HEK293 (cell line): ENCODE measurements around the gene PALD1.
A peak's percentile ranks its signal among the peaks of the same experiment; 100 is the strongest.

Source experiments
- CTCF ChIA-PET: fragments of 350-600 bp; formaldehyde crosslinking; extraction: SDS; loops from one replicate; lab custom pipeline; 2021; ENCODE audit warnings: antibody characterized with exemption; lab: Yijun Ruan, JAX
- POLR2A ChIA-PET: fragments of 300-600 bp; formaldehyde crosslinking; extraction: SDS; loops from one replicate; lab custom pipeline; 2020; ENCODE audit warnings: antibody characterized with exemption, inconsistent platforms; lab: Yijun Ruan, JAX
- H3K27ac ChIP-seq: fragments of 200-500 bp; sonication (Bioruptor generic); 2 replicates; pipeline ENCODE4 v1.5.1; 2014; ENCODE audit warnings: low read depth, low read length, control low read depth, inconsistent platforms; ENCODE audit errors: extremely low read depth
- H3K36me3 ChIP-seq, 2 experiments: fragments of 200-500 bp in 1 of 2; sonication (Bioruptor generic) in 1 of 2; 1 replicate in 1 of 2; 2 replicates in 1 of 2; pipeline ENCODE4 v1.5.1; 2014 to 2017; ENCODE audit warnings: inconsistent platforms in 2 of 2, low read length in 2 of 2; ENCODE audit not compliant: control insufficient read depth in 2 of 2, insufficient read depth in 1 of 2
- H3K4me1 ChIP-seq: fragments of 200-500 bp; sonication (Bioruptor generic); 2 replicates; pipeline ENCODE4 v1.5.1; 2014; ENCODE audit warnings: mild to moderate bottlenecking, low read length, inconsistent platforms; ENCODE audit not compliant: control insufficient read depth, insufficient read depth
- H3K4me3 ChIP-seq: 2 replicates; pipeline ENCODE4 v1.5.1; 2011; ENCODE audit warnings: low read depth, mild to moderate bottlenecking, control low read depth, low read length, moderate library complexity
- H3K9me3 ChIP-seq: fragments of 200-500 bp; sonication (Bioruptor generic); 2 replicates; pipeline ENCODE4 v1.5.1; 2014; ENCODE audit warnings: low read depth, low read length, inconsistent platforms; ENCODE audit not compliant: control insufficient read depth, insufficient read depth
- BCL6B ChIP-seq: fragments of 450-650 bp; formaldehyde crosslinking; IDR thresholded peaks from 2 replicates; pipeline ENCODE4 v1.5.1; 2017; ENCODE audit warnings: missing biosample characterization, missing genetic modification characterization
- KLF10 ChIP-seq: fragments of 450-650 bp; IDR thresholded peaks from 2 replicates; pipeline ENCODE4 v1.5.1; 2018; ENCODE audit warnings: missing biosample characterization, mild to moderate bottlenecking, missing genetic modification characterization
- ZNF10 ChIP-seq: fragments of 450-650 bp; formaldehyde crosslinking; IDR thresholded peaks from 2 replicates; pipeline ENCODE4 v1.5.1; 2017; ENCODE audit warnings: missing biosample characterization, missing genetic modification characterization
- ZNF133 ChIP-seq: fragments of 450-650 bp; formaldehyde crosslinking; IDR thresholded peaks from 2 replicates; pipeline ENCODE4 v1.5.1; 2016; ENCODE audit warnings: missing biosample characterization, missing genetic modification characterization
- ZNF16 ChIP-seq: fragments of 450-650 bp; formaldehyde crosslinking; IDR thresholded peaks from 2 replicates; pipeline ENCODE4 v1.5.1; 2016; ENCODE audit warnings: low read depth, missing biosample characterization, missing genetic modification characterization
- ZNF175 ChIP-seq: fragments of 450-650 bp; formaldehyde crosslinking; IDR thresholded peaks from 2 replicates; pipeline ENCODE4 v1.5.1; 2016; ENCODE audit warnings: missing biosample characterization, missing genetic modification characterization
- ZNF214 ChIP-seq: fragments of 450-650 bp; formaldehyde crosslinking; IDR thresholded peaks from 2 replicates; pipeline ENCODE4 v1.5.1; 2017; ENCODE audit warnings: missing biosample characterization, mild to moderate bottlenecking, missing genetic modification characterization, borderline replicate concordance
- ZNF24 ChIP-seq: fragments of 450-650 bp; formaldehyde crosslinking; IDR thresholded peaks from 2 replicates; pipeline ENCODE4 v1.5.1; 2016; ENCODE audit warnings: missing biosample characterization, missing genetic modification characterization
- ZNF248 ChIP-seq: fragments of 450-650 bp; formaldehyde crosslinking; IDR thresholded peaks from 2 replicates; pipeline ENCODE4 v1.5.1; 2017; ENCODE audit warnings: missing biosample characterization, missing genetic modification characterization
- ZNF266 ChIP-seq: fragments of 450-650 bp; formaldehyde crosslinking; IDR thresholded peaks from 2 replicates; pipeline ENCODE4 v1.5.1; 2016; ENCODE audit warnings: missing biosample characterization, missing genetic modification characterization, low read depth
- ZNF37A ChIP-seq: fragments of 450-650 bp; IDR thresholded peaks from 2 replicates; pipeline ENCODE4 v1.5.1; 2018; ENCODE audit warnings: missing biosample characterization, missing genetic modification characterization
- ZNF501 ChIP-seq: fragments of 450-650 bp; formaldehyde crosslinking; IDR thresholded peaks from 2 replicates; pipeline ENCODE4 v1.5.1; 2016; ENCODE audit warnings: missing biosample characterization, missing genetic modification characterization
- ZNF510 ChIP-seq: fragments of 450-650 bp; formaldehyde crosslinking; IDR thresholded peaks from 2 replicates; pipeline ENCODE4 v1.5.1; 2018; ENCODE audit warnings: mild to moderate bottlenecking, missing genetic modification characterization, missing biosample characterization; ENCODE audit not compliant: insufficient replicate concordance
- ZNF571 ChIP-seq: fragments of 450-650 bp; formaldehyde crosslinking; IDR thresholded peaks from 2 replicates; pipeline ENCODE4 v1.5.0; 2017; ENCODE audit warnings: missing biosample characterization, missing genetic modification characterization
- ZNF621 ChIP-seq: fragments of 450-650 bp; formaldehyde crosslinking; IDR thresholded peaks from 2 replicates; pipeline ENCODE4 v1.5.1; 2017; ENCODE audit warnings: missing biosample characterization, missing genetic modification characterization
- ZNF670 ChIP-seq: fragments of 450-650 bp; formaldehyde crosslinking; IDR thresholded peaks from 2 replicates; pipeline ENCODE4 v1.5.1; 2016; ENCODE audit warnings: missing biosample characterization, missing genetic modification characterization, low read depth
- TF ChIP-seq, protein P1 (sequence below): fragments of 450-650 bp; formaldehyde crosslinking; IDR thresholded peaks from 2 replicates; pipeline ENCODE4 v1.5.1; 2016; ENCODE audit warnings: missing biosample characterization, missing genetic modification characterization
- TF ChIP-seq, protein P2 (sequence below): fragments of 450-650 bp; formaldehyde crosslinking; IDR thresholded peaks from 2 replicates; pipeline ENCODE4; 2016; ENCODE audit warnings: missing biosample characterization, missing genetic modification characterization

Gene PALD1

GRCh38 chr10:70586348-70586930, 107.9 kb downstream of the PALD1 start:
- no peaks in the 10 kb centered on the region for H3K9me3 ChIP-seq
- no peak overlapping the region for H3K27ac ChIP-seq
- peaks cover 11% of the 10 kb centered on the region for H3K4me1 ChIP-seq
- 0 out of 2 replicates have a peak, but pooled peaks have one; percentile 38 for TF ChIP-seq ZNF24 (tag by site-specific recombination)
- TF ChIP-seq ZNF133 (tag by site-specific recombination), result peak; percentile 61
- no peak for TF ChIP-seq ZNF175 (tag by site-specific recombination)
- ChIA-PET POLR2A (interaction anchor here (1.0 to 2.1 kb wide), 2 partner anchors 10 kb away, joined by 4 to 8 read pairs; no protein-coding TSS in a partner anchor), CTCF (interaction anchor here (0.6 to 1.8 kb wide), 5 partner anchors 8 to 471 kb away, joined by 3 to 8 read pairs (median 5); no protein-coding TSS in a partner anchor)
- H3K4me3 ChIP-seq, result no peak overlapping the region
- H3K36me3 ChIP-seq, result no peaks in the 10 kb centered on the region

- ChIA-PET POLR2A (interaction anchor here (1.0 kb wide), 1 partner anchor 11 kb away, joined by 4 read pairs; no protein-coding TSS in a partner anchor), CTCF (interaction anchor here (1.2 kb wide), 1 partner anchor 38 kb away, joined by 3 read pairs; no protein-coding TSS in a partner anchor)
- peaks cover 11% of the 10 kb centered on the region for H3K4me1 ChIP-seq
- no peak overlapping the region for H3K27ac ChIP-seq
- H3K9me3 ChIP-seq, result no peaks in the 10 kb centered on the region
- no peaks in the 10 kb centered on the region for H3K36me3 ChIP-seq
- H3K4me3 ChIP-seq, result no peak overlapping the region
- TF ChIP-seq, protein P1, sequence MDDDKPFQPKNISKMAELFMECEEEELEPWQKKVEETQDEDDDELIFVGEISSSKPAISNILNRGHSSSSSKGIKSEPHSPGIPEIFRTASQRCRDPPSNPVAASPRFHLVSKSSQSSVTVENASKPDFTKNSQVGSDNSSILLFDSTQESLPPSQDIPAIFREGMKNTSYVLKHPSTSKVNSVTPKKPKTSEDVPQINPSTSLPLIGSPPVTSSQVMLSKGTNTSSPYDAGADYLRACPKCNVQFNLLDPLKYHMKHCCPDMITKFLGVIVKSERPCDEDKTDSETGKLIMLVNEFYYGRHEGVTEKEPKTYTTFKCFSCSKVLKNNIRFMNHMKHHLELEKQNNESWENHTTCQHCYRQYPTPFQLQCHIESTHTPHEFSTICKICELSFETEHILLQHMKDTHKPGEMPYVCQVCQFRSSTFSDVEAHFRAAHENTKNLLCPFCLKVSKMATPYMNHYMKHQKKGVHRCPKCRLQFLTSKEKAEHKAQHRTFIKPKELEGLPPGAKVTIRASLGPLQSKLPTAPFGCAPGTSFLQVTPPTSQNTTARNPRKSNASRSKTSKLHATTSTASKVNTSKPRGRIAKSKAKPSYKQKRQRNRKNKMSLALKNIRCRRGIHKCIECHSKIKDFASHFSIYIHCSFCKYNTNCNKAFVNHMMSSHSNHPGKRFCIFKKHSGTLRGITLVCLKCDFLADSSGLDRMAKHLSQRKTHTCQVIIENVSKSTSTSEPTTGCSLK (tag by site-specific recombination), result no peak
- TF ChIP-seq ZNF214 (tag by site-specific recombination), result no peak
- no peak for TF ChIP-seq ZNF266 (tag by site-specific recombination)
- no peak for TF ChIP-seq ZNF248 (tag by site-specific recombination)
- no peak for TF ChIP-seq ZNF16 (tag by site-specific recombination)
- no peak for TF ChIP-seq ZNF670 (tag by site-specific recombination)
- no peak for TF ChIP-seq ZNF571 (tag by site-specific recombination)
- no peak for TF ChIP-seq BCL6B (tag by site-specific recombination)
- TF ChIP-seq ZNF621 (tag by site-specific recombination), result no peak
- no peak for TF ChIP-seq ZNF10 (tag by site-specific recombination)
- no peak for TF ChIP-seq ZNF37A (tag by site-specific recombination)
- no peak for TF ChIP-seq ZNF510 (tag by site-specific recombination)
- TF ChIP-seq ZNF501 (tag by site-specific recombination), result no peak
- TF ChIP-seq, protein P2, sequence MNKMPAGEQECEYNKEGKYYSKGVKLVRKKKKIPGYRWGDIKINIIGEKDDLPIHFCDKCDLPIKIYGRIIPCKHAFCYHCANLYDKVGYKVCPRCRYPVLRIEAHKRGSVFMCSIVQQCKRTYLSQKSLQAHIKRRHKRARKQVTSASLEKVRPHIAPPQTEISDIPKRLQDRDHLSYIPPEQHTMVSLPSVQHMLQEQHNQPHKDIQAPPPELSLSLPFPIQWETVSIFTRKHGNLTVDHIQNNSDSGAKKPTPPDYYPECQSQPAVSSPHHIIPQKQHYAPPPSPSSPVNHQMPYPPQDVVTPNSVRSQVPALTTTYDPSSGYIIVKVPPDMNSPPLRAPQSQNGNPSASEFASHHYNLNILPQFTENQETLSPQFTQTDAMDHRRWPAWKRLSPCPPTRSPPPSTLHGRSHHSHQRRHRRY (tag by site-specific recombination), result no peak
- no peak for TF ChIP-seq KLF10
Measured at GRCh38 chr10:70587045-70587658, 108.6 kb downstream of the PALD1 start.
